CD14-positive monocyte (primary cell): ENCODE results near the gene AGPAT3. TPM values are rescaled to one million over a fixed set of nuclear protein-coding genes. Genes with fewer than 3 reads are reported as not detected.

ENCODE experiments used
- DNase-seq, 3 donors: peaks; one replicate each; pipeline ENCODE4 v3.0.0-alpha.2; 2011 to 2022
- H2AFZ ChIP-seq: 2 replicates; pipeline ENCODE4 v1.6.0; 2012; ENCODE audit warnings: mild to moderate bottlenecking, low read depth, low read length, inconsistent platforms; ENCODE audit not compliant: insufficient read depth, poor library complexity, severe bottlenecking
- H3K27ac ChIP-seq, 2 donors: 1 replicate in 1 of 2; 2 replicates in 1 of 2; pipeline ENCODE4 v1.5.1; 2012 to 2013; ENCODE audit warnings: low read length in 2 of 2, control low read depth in 1 of 2, inconsistent platforms in 1 of 2, low read depth in 1 of 2, mild to moderate bottlenecking in 1 of 2
- H3K27me3 ChIP-seq, 2 donors: one replicate each; pipeline versions ENCODE4 v1.6.0 to v1.6.1; 2011 to 2013; ENCODE audit warnings: low read length in 2 of 2; ENCODE audit not compliant: control insufficient read depth in 2 of 2, insufficient read depth in 2 of 2
- H3K36me3 ChIP-seq, 2 donors: replicated peaks in 1 of 2; 1 replicate in 1 of 2; 2 replicates in 1 of 2; pipeline versions ENCODE4 v1.5.1 to v1.6.1; 2012 to 2013; ENCODE audit warnings: low read length in 2 of 2, control low read depth in 1 of 2, inconsistent platforms in 1 of 2, mild to moderate bottlenecking in 1 of 2; ENCODE audit not compliant: insufficient read depth in 2 of 2, control insufficient read depth in 1 of 2
- H3K4me1 ChIP-seq, 2 donors: 1 replicate in 1 of 2; 2 replicates in 1 of 2; pipeline versions ENCODE4 v1.5.1 to v1.6.1; 2012 to 2013; ENCODE audit warnings: low read length in 2 of 2, control low read depth in 1 of 2, inconsistent platforms in 1 of 2, mild to moderate bottlenecking in 1 of 2, moderate library complexity in 1 of 2; ENCODE audit not compliant: insufficient read depth in 2 of 2, control insufficient read depth in 1 of 2
- H3K4me2 ChIP-seq: replicated peaks from 2 replicates; pipeline ENCODE3; 2012; ENCODE audit warnings: low read length, moderate library complexity, mild to moderate bottlenecking; ENCODE audit not compliant: poor library complexity, severe bottlenecking; ENCODE audit errors: extremely low read depth
- H3K4me3 ChIP-seq, 3 experiments: fragments of 200-600 bp in 1 of 3; sonication (generic) in 1 of 3; replicated peaks in 1 of 3; 1 replicate in 2 of 3; 2 replicates in 1 of 3; pipeline ENCODE4 v1.5.1; 2011 to 2013; ENCODE audit warnings: low read length in 3 of 3, mild to moderate bottlenecking in 3 of 3, control low read depth in 2 of 3, low read depth in 2 of 3, inconsistent platforms in 1 of 3, moderate library complexity in 1 of 3
- H3K79me2 ChIP-seq: 2 replicates; pipeline ENCODE4 v1.6.0; 2012; ENCODE audit warnings: mild to moderate bottlenecking, control low read depth, inconsistent platforms, low read length, moderate library complexity; ENCODE audit not compliant: insufficient read depth
- H3K9ac ChIP-seq: 2 replicates; pipeline ENCODE4 v1.6.0; 2017; ENCODE audit warnings: low read length, mild to moderate bottlenecking; ENCODE audit not compliant: insufficient read depth, poor library complexity, severe bottlenecking
- H3K9me3 ChIP-seq, 2 donors: replicated peaks in 1 of 2; 1 replicate in 1 of 2; 2 replicates in 1 of 2; pipeline versions ENCODE4 v1.5.1 to v1.6.1; 2012 to 2013; ENCODE audit warnings: low read length in 2 of 2, control low read depth in 1 of 2; ENCODE audit not compliant: control insufficient read depth in 1 of 2, insufficient read depth in 1 of 2
- H4K20me1 ChIP-seq: 2 replicates; pipeline ENCODE4 v1.6.0; 2012; ENCODE audit warnings: mild to moderate bottlenecking, low read length, control low read depth, moderate library complexity; ENCODE audit not compliant: insufficient read depth
- H3K27ac Mint-ChIP-seq, 7 donors: one replicate each; pipeline ENCODE4 v1.8.0; 2020; ENCODE audit warnings: mild to moderate bottlenecking in 7 of 7, mixed read lengths in 7 of 7, moderate library complexity in 6 of 7, inconsistent platforms in 2 of 7
- H3K27me3 Mint-ChIP-seq, 3 donors: one replicate each; pipeline ENCODE4 v1.8.0; 2021 to 2022; ENCODE audit warnings: low read depth in 3 of 3, mild to moderate bottlenecking in 3 of 3, mixed read lengths in 3 of 3, moderate library complexity in 3 of 3, inconsistent platforms in 1 of 3
- H3K36me3 Mint-ChIP-seq, 2 donors: one replicate each; pipeline ENCODE4 v1.8.0; 2020; ENCODE audit warnings: mixed read lengths in 2 of 2, inconsistent platforms in 1 of 2, mild to moderate bottlenecking in 1 of 2
- H3K4me1 Mint-ChIP-seq: one replicate; pipeline ENCODE4 v1.8.0; 2020; ENCODE audit warnings: mild to moderate bottlenecking, mixed read lengths
- H3K4me3 Mint-ChIP-seq, 2 donors: one replicate each; pipeline ENCODE4 v1.8.0; 2020; ENCODE audit warnings: mild to moderate bottlenecking in 2 of 2, mixed read lengths in 2 of 2, moderate library complexity in 1 of 2
- H3K9me3 Mint-ChIP-seq, 7 donors: one replicate each; pipeline ENCODE4 v1.8.0; 2020 to 2022; ENCODE audit warnings: mixed read lengths in 7 of 7, mild to moderate bottlenecking in 6 of 7, moderate library complexity in 6 of 7, inconsistent platforms in 2 of 7
- CTCF ChIP-seq: fragments of 200-600 bp; IDR thresholded peaks from one replicate; pipeline ENCODE4 v1.8.0; 2022; ENCODE audit warnings: antibody characterized with exemption, mild to moderate bottlenecking
- WGBS: methylation state at CpG from one replicate; pipeline ENCODE4 v1.1.5; 2013; ENCODE audit warnings: missing lambda C conversion rate; ENCODE audit not compliant: insufficient coverage; 5-methylcytosine and 5-hydroxymethylcytosine counted together
- intact Hi-C, 2 donors: fragments of 100-400 bp; cut with micrococcal nuclease; formaldehyde crosslinking; loops; one replicate each; pipeline versions ENCODE4 v1.15.0 to v1.15.1; 2023
- polyA plus RNA-seq, 3 donors: library from polyadenylated mRNA; depleted of rRNA in 1 of 3; unstranded in 2 of 3; stranded (reverse) in 1 of 3; fragments of 300-500 nt in 2 of 3; fragments of >200 nt in 1 of 3; fragmentation: Illumina TruSeq in 2 of 3; gene quantifications; 1 replicate in 2 of 3; 2 replicates in 1 of 3; pipeline ENCODE4 v1.2.3, GENCODE V29; 2012 to 2021

Gene AGPAT3
- polyA plus RNA-seq, 3 donors: 24.9 to 49.3 (median 26.2) TPM

- intact Hi-C loops: no loop called here
- WGBS: 96% methylated on average over 6 of the region's 9 CpGs
- H3K4me1 Mint-ChIP-seq: peaks cover 7% of the 10 kb centered on the region
- peaks cover 0 to 4% of the 10 kb centered on the region in 2 donors for H3K36me3 Mint-ChIP-seq
- Histone ChIP-seq H3K36me3 (no peaks in the 10 kb centered on the region), H3K27ac (no peak overlapping the region), H3K9ac (peak overlapping the region; percentile 6), H3K27me3 (no peaks in the 10 kb centered on the region), H3K4me2 (no peak overlapping the region), H2AFZ (no peak overlapping the region), H3K4me3 (no peak overlapping the region), H3K4me1 (peaks cover 3% of the 10 kb centered on the region in 2 donors), H3K79me2 (no peaks in the 10 kb centered on the region), H3K9me3 (no peaks in the 10 kb centered on the region), H4K20me1 (no peaks in the 10 kb centered on the region)
- TF ChIP-seq CTCF: no peak
- peaks cover 0 to 4% (median 0%) of the 10 kb centered on the region in 3 donors for H3K27me3 Mint-ChIP-seq
- H3K4me3 Mint-ChIP-seq: no peak overlapping the region
- H3K27ac Mint-ChIP-seq: no peak overlapping the region
- H3K9me3 Mint-ChIP-seq: no peaks in the 10 kb centered on the region
- DNase-seq: no peak
Measured at GRCh38 chr21:44006017-44006619, 141.1 kb downstream of the AGPAT3 start.

GRCh38 chr21:44006656-44007055, 141.6 kb downstream of the AGPAT3 start:
- Histone ChIP-seq H3K79me2 (no peaks in the 10 kb centered on the region), H3K4me1 (peaks cover 7 to 8% of the 10 kb centered on the region in 2 donors), H3K27ac (no peak overlapping the region), H3K9me3 (no peaks in the 10 kb centered on the region), H3K27me3 (no peaks in the 10 kb centered on the region), H3K4me3 (no peak overlapping the region), H3K4me2 (no peak overlapping the region), H4K20me1 (no peaks in the 10 kb centered on the region), H3K36me3 (no peaks in the 10 kb centered on the region), H2AFZ (no peak overlapping the region), H3K9ac (peak overlapping the region; percentile 6)
- 98% methylated on average over 5 of the region's 8 CpGs for WGBS
- Mint-ChIP-seq H3K4me1 (peaks cover 11% of the 10 kb centered on the region), H3K27ac (no peak overlapping the region), H3K4me3 (no peak overlapping the region), H3K27me3 (peaks cover 0 to 4% (median 0%) of the 10 kb centered on the region in 3 donors), H3K9me3 (no peaks in the 10 kb centered on the region), H3K36me3 (peaks cover 0 to 4% of the 10 kb centered on the region in 2 donors)
- intact Hi-C loops: no loop called here
- no peak for DNase-seq
- no peak for TF ChIP-seq CTCF
